GM15510 (cell line): Measurements from ENCODE around the gene ZNF732.

Source experiments
- POLR2A ChIP-seq: IDR thresholded peaks from 3 replicates; pipeline ENCODE4 v1.6.1; 2011; ENCODE audit warnings: borderline replicate concordance; ENCODE audit not compliant: insufficient read length; ENCODE audit errors: extremely low read depth

ZNF732 gene

DNA sequence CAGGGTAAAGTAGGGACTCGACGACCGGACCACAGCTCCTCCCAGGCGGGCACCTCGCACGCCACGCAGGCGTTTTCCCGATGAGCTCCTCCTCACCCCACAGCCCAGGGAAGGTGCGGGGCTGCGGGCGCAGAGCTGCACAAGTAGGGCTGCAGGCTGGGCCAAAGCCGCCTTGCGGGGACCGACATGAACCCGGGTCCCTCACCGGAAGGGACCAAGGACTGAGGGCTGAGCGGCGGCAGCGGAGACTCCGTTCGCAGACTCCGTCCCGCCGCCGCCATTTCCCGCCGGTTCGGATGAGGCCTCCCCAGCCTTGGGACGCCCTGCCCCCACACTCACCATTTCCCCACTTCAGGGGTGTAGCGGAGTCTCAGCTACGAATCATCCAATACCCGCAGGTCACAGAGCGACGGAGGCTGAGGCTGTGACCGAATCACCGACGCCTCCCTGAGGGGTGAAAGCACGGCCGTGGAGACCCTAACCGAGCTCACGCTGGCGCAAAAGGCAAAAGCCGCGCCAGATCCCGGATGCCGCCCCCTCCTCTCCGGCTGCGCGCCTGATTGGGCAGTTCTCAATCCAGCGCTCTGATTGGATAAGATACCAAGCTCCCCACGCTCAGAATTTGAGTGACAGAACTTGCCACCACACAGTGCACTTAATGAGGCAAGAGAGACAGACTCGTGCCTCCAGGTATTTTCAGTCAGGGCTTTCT, at the start of gene ZNF732:
Gene ZNF732, minus strand, starts transcription at position 506 of the 712 bp plus-strand sequence. Its CDS starts 164 bp downstream, at position 342.
- TF ChIP-seq POLR2A = no peak

DNA sequence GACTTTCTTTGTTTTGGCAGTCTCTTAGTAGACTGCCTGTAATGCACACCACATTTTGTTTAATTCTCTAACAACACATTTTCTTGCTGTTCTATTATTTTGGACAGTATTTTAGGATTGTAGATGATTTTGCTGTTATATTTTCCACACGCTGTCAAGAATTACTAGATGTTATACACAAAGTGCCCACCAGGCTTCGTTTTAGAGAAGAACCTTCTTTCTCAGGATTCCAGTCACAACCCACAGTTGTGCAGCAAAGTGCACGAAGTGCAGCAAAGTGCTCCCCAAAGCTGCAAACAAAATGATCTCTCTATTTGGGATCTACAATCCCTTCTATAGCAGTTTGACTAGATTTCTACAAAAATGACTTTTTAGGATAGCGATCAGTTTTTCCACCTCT, 34.7 kb upstream of the ZNF732 start:
- no peak for TF ChIP-seq POLR2A

DNA sequence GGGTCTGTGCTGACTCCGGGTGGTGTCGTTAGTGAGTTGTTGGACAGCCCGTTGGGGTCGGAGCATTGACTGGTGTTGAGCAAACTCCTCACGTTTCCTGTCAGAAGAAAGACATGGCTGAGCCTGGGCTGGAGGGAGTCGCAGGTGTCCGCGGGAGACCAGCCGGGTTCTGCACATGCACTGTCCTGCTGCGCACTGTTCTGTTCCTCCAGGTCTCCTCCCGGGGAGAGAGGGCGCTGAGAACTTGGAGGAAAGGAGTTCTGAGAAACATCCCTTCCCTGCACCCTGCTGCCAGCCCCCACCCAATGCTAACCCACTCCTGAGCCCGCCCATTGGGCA, 33.5 kb upstream of the ZNF732 start:
- TF ChIP-seq POLR2A = no peak

DNA sequence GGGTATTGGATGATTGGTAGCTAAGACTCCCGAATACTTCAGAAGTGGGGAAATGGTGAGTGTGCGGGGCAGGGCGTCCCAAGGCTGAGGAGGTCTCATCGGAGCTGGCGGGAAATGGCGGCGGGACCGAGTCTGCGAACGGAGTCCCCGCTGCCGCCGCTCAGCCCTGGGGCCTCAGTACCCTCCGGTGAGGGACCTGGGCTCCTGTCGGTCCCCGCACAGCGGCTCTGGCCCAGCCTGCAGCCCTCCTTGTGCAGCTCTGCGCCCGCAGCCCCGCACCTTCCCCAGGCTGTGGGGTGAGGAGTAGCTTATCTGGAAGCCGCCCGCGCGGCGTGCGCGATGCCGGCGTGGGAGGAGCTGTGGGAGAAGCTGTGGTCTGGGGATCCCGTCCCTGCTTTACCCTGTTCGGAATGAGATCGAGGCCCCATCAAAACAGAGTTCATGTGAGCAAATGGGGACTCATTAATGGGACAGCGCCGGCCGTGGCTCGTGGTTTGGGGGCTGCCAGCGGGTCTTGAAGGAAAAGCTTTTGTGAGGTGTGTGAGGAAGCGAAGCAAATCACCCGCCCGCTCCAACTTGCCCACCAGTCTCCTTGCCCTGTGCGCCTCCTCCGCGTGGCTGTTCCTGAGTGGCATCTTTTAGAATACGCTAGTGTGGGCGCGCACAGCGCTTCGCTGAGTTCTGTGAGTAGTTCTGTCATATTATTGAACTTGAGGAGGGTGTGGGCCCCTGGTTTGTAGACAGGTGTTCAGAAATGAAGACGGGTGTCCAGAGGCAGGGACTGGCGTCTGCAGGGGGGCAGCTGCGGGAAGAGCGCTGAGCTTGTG, 32.9 kb upstream of the ZNF732 start:
- TF ChIP-seq POLR2A = no peak

DNA sequence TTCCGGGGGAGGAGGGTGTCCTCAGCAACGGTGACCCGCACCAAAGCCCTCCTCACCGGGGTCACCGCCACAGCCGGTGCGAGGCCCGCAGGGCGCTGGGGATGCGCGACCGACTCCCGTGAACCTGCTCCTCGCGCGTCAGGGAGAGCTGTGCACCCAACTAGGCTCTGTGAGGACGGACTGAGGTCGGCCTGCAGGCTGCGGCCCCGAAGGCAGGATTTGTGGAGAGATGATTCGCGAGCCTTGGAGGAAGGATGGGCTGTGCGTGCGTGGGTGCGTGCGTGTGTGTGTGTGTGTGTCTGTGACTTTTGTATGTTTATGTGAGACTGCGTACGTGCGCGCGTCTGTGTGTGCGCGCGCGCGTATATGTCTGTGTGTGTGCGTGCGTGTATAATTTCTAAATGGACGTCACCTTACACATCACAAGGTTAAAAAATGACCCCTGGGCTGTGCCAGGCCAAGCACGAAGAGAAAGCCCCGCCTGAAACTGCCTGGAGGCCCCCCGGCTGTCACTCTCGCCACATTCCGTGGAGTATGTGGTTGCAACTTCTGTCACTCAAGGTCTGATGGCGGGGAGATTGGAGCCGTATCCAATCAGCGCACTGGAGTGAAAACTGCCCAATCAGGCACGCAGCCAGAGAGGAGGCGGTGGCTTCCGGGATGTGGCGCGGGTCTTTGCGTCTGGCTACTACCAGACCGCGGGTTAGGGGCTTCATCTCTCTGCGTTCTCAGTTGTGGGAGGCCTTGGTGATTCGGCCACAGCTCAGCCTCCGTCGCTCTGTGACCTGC, 32.1 kb upstream of the ZNF732 start, which contains the start of gene ZNF141:
Gene ZNF141, plus strand, starts transcription at position 672 of the 789 bp plus-strand sequence. CDS start 170 bp downstream, outside the sequence.
- peak; percentile 78 for TF ChIP-seq POLR2A

DNA sequence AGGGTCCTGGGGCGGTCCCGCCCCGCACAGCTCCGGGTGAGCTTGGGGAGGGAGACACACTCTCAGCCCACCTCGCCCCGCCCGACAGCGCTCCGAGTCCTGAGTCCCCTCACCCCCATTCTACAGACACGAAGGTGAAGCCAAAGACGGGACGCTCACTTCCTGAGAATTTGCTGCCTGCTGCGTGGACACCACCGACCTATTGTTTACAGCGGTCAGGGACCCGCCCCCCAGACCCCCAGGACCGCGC, 31.5 kb upstream of the ZNF732 start:
- no peak for TF ChIP-seq POLR2A

DNA sequence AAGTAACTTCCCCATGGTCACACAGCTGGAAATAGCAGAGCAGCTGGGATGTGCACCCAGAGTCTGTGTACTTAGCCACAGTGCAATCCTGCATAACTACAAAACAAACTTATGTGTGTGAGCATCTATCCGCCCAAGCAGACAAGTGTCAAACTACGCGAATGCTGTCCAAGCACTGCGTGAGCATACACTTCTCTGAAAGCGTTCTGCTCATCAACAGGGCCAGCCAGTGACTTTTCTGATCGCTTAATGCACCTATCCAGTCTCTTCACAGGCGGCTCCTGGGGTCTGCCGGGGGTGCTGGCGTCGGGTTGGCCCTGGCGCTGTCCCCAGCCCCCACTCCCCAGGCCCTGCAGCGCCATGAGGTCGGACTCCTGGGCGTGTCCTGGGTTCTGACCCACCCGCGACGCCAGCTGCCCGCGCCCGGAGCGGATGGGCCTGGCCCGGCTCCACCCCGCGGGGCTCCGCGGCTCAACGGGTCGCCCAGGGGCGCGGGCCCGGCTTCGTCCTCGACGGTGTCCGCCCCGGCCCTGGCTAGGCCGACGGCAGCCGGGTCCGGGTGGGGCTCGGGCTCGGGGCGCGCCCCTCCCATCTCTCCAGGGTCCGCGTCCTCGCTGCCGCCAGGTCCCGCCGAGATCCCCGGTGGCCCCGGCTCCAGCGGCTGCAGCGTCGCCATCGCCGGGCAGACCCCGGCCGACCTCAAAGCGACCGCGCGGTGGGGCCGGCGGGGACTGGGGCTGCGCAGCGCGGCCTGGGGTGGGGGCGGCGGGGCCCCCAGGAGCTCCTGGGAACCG, 31.0 kb upstream of the ZNF732 start:
- no peak for TF ChIP-seq POLR2A

DNA sequence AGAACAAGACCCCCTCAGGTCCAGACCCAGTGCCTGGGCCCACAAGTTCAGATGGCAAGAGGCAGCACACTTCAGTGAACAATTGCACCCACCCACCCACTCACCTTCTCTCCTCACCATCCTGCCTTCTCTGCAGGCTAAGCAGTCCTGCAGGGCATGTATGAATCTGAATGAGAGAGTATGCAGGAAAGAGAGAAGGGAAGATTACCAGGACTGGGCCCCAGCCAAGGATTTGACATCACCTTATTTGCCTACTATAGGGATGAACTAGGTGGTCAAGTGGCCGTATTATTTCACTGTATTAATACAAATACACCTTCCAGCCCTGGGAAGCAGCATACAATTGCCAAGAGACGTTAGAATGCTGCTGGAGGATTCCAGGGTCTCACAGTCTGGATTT, 30.2 kb upstream of the ZNF732 start:
- no peak for TF ChIP-seq POLR2A

DNA sequence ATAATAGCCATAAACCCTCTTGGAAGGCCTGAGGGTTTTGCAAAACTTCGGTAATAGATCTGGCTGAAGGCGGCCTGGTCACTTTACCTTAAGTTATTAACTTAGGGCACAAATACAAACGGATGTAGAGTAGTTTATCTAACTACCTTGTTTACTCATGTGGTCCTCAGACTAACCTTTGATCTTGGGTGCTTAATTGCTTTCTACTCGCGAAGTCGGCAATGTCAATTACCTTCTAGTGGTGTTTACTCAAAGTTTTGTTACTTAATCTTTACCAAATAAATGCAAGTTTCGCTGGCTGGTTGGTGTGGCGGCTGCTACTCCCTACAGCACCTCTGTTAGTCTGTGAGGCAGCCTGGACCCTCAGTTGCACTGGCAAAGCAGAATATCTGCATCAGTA, 23.5 kb upstream of the ZNF732 start:
- TF ChIP-seq POLR2A = no peak

DNA sequence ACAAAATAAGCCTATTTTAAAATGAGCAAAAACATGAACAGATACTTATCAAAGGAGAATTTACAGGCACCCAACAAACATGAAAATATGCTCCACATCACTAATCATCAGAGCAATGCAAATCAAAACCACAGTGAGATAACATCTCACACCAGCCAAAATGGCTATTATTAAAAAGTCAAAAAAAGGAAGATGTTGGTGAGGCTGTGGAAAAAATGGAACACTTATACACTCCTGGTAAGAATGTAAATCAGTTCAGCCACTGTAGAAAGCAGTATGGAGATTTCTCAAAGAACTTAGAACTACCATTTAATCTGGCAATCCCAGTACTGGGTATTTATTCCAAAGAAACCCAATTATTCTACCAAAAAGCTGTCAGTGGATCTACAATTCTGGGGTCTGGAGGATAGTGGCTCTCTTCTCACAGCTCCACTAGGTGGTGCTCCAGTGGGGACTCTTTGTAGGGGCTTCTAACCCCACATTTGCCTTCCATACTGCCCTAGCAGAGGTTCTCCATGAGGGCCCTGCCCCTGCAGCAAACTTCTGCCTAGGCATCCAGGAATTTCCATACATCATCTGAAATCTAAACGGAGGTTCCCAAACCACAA, 9.1 kb upstream of the ZNF732 start:
- TF ChIP-seq POLR2A = no peak

DNA sequence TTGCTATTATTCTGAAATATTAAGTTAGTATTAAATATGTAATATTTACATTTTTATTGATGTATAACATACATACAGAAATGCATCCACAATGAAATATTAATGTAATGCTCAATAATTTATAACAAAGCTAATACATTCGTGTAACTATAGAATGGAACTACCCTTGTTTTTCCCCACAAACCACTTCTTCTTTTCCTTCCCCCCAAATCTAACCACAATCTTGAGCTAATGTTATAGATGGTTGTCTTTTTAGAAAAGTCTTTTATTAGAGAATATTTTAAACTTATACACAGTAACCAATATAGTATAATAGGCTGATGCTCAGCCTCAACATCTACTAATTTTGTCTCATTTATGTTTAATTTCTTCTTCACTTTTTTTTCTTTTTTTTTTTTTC, 4.5 kb upstream of the ZNF732 start:
- TF ChIP-seq POLR2A = no peak

DNA sequence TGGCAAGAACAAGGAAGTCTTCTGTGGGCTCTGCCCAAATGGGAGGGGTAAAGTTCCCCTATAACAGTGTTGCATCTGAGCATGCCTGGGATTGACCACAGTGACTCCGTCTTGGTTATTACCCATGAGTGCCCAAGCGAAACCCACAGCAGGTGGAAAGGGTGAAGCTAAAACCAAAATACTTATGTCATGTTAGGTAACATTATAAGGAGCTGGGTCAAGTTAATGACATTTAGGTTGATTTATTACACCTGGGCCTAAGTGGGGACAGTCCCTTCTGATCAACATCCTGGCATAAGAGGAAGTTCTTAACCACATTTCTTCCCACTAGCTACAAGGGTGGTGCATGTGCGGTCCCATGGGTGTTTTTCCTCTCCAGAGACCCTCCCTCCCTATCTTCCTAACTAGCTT, 1.3 kb upstream of the ZNF732 start:
- TF ChIP-seq POLR2A = no peak

DNA sequence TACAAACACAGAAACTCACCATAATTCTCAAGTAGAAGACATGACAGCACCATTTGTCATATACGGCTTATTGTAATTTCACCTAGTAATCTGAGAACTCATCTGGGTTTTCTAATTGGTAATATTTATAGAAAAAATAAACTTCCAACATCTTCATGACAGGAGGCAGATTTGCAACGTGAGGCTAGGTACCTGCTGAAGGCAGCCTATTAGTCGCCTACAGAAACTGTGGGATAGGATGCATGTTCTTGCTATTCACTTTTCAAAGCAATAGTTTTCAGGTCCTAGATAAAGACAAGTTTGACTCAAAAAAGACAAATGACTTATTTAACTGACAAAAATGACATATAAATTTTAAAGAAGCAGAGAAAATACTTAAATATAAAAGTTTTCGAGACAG, 2.9 kb downstream of the ZNF732 start:
- no peak for TF ChIP-seq POLR2A

DNA sequence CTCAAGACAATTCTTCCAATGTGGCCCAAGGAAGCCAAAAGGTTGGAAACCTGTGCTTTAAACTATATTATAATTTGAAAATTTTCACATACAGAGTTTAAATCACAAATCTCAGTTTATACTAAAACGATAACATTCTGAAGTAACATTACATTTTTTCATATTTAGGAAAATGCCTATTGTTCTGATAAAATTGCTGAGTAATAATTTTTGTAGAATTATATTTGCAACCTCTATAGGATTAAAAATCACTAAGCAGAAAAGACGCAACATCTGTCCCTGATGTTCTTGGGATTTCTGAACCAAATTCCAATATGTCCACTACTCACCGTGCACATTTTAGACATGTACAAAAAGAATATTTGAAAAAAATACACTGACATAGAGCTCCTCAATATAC, 10.5 kb downstream of the ZNF732 start:
- no peak for TF ChIP-seq POLR2A
